HG03280 (cell line): ENCODE data around the gene SLC3A2.
"Not testable (repeated sequence)": the region's sequence is repeated elsewhere in the genome, so short reads cannot be mapped to it uniquely, and the experiment has no call there.

Experiments
- ATAC-seq: cut with Tn5 transposase; IDR thresholded peaks from one replicate; pipeline ENCODE4 v1.9.1; 2021; ENCODE audit warnings: mild to moderate bottlenecking, moderate library complexity; ENCODE audit not compliant: unreplicated experiment

SLC3A2 gene

DNA sequence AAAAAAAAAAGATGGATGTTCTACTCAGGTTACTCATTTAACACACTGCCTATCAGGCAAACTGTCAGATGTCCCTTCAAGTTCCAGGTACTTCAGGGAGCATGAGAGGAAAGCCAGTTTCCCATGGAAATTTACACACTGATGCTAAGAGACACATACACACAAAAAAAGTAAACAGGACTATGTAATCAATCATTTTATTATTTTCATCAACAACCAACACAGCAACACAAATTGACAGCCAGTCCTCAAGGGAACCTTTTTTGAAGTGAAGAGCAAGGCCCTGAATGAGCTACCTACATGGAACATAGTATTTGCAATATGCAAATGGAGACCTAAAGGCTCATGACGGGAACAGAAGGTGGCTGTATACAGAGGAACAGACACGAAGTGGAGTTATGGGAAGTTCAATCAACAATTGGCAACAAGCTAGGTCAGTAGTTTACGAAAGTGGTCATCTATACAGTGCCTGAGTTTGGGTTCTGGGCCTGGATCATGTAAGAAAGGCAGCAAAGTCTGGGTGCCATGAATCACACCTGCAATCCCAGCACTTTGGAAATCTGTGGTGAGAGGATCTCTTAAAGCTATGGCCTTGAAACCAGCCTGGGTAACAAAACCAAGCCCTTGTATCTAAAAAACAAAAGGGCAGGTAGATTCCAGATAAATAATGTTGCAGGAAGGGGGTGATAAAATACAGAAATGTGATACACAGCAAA lies 28.7 kb upstream of the SLC3A2 start:
- ATAC-seq = no peak

DNA sequence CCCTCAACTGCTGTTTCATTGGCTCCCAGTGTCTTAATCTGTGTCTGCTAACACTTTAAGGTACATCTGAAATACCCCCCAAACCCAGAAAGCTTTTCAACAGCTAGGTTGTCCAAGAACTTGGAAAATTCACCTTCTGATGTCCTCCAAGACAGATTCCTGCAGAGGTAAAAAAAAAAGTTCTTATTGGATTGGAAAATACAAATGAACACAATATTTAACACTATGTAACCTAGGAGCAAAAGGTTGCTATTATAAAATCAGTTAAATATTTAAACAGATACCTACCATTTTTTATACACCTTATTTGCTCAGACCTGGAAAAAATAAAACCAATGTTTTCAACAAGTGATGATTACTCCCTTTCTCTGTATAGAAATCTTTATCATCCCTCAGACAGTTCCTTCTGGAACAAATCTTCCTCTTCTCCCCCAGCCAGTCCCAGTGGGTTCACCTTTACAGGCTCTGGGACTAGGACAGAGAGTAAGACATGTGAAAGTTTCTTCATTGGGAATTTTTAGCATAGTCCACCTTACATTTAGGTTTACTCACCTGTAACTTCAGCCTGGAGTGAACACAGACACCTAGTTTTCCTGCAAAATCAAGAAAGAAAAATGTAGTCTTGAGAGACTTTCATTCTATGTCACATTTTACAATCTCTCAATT lies 28.0 kb upstream of the SLC3A2 start:
- no peak for ATAC-seq

DNA sequence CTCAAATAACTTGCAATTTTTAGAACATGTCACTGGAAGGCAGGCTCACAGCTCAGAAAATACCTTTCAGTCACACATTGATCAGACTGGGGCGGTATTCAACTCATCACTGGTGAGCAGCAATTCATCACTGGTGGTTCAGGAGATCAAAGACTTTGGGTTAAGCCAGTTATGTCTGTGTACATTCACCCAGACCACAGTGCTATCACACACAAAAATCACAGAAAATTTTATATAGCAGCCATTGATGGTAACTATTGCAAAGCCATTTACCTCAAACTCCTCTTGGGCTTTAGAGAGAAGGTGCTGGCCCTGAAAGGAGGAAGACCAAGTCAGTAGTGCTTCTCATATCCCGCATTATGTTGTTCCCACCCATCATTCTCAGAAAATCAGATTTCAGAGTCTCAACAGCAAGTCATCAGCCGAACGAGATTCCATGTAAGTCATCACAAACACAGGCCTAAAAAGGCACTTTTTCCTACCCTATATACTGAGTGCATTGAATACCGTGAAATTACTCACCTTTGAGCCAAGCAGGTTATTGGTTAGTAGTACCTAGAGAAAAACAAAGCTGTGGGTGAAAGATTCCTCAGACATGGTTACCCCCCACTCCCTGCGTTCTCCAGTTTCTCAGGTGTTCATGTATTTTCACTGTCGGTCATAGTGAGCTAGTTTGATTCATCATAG lies 27.3 kb upstream of the SLC3A2 start:
- no peak for ATAC-seq

DNA sequence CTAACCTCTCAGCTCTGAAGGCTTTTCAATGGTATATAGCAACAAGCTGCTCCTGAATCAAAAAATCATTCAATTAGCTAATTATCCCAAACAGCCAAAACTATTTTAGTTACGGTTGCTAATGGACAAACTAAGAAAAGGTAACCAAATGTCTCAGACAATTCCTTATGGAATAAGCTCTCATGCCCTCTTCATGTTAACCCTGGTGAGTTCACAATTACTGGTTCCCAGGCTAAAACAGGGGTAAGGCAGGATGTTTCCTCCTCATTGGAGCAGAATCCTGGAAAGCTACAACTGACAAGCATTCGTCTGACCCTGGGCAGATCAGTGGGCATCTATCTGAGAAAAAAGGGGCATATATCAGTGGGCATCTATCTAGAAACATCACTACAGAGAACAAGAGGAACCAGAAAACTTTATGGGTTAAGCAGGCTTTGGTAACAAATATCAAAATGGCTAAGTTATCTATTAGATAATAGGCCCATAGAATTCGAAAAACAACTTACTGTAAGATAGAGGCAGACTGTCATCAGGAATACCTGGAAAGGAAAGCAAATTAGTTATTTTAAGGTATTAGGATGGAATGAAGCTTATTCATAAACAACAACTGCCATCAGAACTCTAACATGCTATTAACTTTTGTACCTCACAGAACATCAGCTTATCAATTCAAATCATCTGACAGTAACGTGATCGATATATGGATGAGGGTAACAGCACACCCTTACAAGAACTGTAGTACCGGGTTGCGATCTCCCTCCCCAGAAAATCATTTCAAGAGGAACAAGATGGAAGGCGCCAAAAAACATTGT lies 26.5 kb upstream of the SLC3A2 start:
- ATAC-seq = no peak

DNA sequence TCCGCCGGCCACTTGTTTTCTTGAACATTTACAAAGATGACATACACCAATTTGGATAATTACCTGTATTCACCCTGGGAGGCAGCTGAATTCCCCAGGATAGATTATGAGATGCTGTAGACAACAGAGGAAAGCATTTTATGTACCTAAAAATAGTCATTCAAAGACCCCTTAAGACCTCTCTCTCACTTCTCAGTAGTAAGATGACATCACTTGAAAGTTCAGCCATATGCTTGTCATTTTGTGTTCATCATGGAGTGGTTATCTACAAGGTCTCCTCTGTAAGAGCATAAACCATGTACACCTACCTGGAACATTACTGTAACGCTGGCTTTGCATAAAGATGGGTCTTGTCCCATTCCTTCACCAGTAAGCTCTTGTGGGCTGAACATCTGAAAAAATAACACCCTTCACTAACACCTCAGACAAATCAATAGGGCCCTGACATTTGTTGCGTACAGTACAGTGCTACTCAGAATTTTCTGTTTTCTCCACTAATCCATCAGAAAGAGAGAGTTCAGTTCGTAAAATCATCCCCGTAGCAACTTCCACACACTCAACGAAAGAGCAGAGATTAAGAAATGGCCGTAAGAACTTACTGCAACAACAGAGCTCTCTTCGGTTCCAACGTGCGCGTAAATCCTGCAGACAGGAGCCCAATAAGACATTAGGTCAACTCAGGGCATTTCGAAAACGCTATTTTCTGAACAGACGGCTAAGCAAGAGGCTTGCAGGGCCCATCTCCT lies 25.7 kb upstream of the SLC3A2 start:
- no peak for ATAC-seq

DNA sequence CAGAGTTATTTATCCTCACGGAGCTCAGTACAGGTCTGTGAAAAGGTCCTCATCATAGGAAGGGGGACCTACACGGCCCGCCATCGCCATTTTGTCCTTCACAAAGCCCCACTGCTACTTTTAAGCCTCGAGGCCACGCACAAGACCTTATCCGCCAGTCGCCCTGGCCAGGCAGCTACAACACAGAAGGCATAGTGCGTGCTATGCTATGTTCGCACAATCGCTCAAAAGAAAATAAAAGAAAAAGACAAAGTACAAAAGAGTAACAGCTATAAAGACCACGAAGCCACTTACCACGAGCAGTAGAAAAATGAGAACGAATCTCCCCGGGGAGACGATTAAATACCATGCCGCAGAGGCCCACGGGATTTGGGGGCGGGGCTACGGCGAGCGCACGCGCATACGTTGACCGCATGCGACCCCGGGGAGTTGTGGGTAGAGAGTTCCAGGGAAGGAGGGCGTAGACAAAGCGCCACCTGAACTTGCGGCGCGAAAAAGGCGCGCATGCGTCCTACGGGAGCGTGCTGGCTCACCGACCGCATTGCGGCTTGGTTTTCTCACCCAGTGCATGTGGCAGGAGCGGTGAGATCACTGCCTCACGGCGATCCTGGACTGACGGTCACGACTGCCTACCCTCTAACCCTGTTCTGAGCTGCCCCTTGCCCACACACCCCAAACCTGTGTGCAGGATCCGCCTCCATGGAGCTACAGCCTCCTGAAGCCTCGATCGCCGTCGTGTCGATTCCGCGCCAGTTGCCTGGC lies 24.9 kb upstream of the SLC3A2 start:
- peak; percentile 83 for ATAC-seq

DNA sequence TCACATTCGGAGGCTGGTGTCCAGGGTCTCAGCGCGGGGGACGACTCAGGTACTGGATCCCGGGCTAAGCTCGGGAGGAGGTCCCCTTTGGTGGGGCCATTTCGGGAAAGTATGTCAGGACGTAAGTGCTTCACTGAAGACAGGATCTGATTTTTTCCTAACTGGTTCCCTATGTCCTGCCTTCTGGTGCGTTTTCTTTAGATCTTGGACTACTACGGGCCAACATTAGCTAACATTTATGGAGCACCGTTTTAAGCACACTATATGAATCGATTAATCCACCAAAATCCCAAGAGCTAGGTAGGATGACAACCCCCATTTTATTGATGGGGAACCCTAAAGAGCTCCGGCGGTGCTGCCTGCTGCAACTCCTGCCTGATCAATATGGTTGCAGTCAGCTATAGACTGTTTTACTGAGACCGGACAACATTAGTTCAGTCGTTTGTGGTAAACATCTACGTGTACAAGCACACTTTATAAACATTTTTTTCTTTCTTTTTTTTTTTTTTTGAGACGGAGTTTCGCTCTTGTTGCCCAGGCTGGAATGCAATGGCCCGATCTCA lies 24.3 kb upstream of the SLC3A2 start:
- no peak for ATAC-seq

DNA sequence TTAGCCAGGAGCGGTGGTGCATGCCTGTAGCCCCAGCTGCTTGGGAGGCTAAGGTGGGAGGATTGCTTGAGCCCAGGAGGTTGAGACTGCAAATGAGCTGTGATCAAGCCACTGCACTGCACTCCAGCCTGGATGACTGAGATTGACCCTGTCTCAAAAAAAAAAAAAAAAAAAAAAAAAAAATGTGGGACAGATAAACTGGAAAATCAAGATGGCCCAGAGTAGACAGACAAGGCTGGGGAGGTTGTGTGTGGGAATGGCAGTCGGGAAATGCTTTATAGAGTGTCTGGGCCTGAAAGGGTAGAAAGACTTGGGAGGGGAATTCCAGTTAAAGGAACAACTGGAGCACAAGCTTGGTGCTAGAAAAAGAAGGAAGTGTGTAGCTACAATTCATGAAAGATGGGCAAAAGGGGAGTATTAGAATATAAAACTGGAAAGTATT lies 23.1 kb upstream of the SLC3A2 start:
- ATAC-seq = no peak

DNA sequence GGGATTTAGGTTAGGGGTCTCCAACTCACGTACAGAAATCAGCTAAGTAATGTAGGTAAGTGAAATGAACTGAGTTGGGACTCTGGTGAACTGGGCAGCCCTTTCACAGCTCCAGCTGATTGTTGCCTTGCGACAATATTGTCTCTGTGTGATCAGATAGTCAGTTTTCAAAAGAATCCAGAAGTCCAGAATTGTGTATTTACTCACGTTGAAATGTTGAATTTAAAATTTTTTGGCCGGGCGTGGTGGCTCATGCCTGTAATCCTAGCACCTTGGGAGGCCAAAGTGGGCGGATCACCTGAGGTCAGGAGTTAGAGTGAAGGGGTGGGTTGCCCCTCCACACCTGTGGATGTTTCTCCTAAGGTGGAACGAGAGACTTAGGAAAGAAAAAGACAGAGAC lies 22.5 kb upstream of the SLC3A2 start:
- no peak for ATAC-seq

DNA sequence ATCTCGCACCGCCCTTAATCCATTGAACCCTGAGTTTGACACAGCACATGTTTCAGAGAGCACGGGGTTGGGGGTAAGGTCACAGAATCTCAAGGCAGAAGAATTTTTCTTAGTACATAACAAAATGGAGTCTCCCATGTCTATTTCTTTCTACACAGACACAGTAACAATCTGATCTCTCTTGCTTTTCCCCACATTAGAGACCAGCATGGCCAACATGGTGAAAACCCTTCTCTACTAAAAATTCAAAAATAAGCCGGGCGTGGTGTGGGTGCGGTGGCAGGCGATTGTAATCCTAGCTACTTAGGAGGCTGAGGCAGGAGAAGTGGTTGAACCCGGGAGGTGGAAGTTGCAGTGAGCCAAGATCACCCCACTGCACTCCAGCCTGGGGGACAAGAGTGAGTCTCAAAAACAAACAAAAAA lies 21.4 kb upstream of the SLC3A2 start:
- not testable (repeated sequence) for ATAC-seq

DNA sequence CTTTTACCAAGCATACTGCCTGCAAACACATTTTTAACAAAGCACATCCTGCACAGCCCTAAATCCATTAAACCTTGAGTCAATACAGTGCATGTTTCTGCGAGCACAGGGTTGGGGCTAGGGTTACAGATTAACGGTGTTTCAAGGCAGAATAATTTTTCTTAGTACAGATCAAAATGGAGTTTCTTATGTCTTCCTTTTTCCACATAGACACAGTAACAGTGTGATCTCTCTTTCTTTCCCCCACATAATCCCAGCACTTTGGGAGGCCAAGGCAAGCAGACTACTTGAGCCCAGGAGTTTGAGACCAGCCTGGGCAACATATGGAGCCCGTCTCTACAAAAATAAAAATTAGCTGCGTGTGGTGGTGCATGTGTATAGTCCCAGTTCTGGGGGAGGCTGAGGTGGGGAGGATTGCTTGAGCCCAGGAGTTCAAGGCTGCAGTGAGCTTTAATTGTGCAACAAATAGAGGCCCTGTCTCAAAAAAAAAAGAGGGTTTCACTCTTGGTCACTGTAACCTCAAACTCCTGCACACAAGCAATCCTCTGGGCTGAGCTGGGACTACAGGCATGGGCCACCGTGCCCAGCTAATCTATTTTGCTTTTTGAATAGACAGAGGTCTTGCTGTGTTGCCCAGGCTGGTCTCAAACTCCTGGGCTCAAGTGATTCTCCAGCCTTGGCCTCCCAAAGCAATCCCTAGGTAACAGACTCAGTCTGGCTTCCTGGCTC lies 19.7 kb upstream of the SLC3A2 start:
- ATAC-seq = no peak

DNA sequence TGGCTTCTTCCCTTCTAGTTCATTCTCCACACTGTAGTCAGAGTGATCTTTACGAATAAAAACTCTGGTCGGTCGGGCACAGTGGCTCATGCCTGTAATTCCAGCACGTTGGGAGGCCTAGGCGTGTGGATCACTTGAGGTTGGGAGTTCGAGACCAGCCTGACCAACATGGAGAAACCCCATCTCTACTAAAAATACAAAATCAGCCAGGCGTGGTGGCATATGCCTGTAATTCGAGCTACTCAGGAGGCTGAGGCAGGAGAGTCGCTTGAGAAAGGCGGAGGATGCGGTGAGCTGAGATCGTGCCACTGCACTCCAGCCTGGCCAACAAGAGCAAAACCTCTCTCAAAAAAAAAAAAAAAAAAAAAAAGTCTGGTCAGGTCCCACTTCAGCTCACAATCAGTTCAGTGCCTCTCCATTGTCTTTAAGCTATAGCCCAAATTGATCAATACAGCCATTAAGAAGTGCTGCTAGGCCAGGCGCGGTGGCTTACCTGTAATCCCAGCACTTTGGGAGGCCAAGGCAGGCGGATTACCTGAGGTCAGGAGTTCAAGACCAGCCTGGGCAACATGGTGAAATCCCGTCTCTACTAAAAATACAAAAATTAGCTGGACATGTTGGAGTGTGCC lies 19.0 kb upstream of the SLC3A2 start:
- not testable (repeated sequence) for ATAC-seq

DNA sequence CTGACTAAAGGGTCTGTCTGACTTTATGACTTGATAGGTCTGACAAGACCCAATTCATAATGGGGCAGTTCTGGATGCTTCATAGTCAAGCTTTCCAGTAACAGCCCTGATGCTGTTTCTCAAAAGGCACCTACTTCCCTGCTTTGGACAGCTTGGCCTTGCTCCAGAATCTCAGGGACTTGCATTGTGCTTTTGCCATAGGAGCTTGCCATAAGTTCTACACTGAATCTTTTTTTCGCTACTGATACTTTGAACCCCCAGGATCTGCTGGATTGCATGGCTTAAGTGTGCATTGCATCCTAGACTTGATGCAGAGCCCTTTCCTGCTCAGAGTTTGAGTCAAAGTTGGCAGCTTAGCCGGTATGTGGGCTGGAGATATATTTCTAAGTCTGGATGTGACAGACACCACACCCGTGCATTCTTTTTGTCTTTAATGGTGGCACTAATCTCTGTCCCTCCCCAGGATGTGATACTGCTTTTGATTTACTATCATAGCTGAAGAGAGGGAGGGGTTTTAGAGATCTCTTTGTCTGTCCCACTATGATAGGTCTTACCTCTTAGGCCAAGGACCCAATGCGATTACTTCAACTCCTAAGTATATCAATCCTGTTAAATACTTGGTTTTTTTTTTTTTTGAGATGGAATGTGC lies 16.9 kb upstream of the SLC3A2 start:
- ATAC-seq = no peak

DNA sequence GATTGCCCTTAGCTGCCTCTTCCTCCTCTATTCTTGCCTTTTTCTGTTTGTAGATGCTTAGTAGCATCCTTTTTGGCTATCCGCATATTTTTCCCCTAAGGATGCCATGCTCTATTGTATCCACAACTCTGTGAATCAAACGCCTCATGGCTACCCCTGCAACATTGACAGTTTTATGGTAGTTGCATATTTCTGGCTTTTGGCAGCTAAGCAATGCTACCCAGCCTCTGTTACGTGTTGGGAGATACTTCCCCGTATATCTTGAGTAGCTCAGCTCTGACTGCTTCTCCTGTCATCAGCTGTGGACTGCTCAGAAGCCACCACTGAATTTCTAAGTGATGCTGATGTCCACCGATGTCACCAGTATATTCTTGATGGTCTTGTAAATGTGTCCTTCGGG lies 15.1 kb upstream of the SLC3A2 start:
- no peak for ATAC-seq

DNA sequence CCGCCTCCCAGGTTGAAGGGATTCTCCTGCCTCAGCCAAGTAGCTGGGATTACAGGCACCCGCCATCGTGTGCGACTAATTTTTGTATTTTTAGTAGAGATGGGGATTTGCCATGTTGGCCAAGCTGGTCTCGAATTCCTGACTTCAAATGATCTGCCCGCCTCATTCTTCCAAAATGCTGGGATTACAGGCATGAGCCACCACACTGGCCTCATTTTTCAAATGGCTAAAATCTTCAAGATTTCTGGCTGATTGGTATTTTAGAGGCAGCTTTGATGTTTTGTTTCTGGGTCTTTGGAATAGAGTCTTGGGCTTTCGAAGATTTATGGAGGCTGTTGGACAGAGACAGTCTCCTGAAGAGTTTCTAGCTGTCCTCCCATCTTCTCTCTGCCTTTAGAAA lies 5.8 kb upstream of the SLC3A2 start:
- ATAC-seq = no peak

DNA sequence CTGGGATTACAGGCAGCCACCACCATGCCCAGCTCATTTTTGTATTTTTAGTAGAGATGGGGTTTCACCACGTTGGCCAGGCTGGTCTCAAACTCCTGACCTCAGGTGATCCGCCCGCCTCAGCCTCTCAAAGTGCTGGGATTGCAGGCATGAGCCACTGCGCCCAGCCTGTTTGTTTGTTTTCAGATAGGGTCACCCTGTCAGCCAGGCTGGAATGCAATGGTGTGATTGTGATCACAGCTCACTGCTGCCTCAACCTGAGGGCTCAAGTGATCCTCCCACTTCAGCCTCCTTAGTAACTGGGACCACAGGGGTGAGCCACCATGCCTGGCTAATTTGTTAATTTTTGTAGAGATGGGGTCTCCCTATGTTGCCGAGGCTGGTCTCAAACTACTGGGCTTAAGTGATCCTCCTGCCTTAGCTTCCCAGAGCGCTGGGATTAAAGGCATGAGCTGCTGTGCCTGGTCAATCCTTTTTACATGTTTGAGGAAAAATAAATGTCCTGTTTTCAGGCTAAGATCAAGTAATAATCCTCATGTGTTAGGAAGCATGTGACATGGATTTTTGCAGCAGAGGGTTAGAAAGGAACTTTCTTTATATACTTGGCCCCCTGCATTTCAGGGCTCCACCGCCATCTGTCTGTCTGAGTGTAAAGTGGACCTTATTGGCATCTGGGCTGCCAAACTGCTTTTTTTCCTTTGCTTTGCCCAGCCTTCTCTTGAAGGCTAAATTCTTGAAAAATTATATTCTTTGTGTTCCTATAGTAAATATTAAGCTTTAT lies 4.8 kb upstream of the SLC3A2 start:
- ATAC-seq = no peak

DNA sequence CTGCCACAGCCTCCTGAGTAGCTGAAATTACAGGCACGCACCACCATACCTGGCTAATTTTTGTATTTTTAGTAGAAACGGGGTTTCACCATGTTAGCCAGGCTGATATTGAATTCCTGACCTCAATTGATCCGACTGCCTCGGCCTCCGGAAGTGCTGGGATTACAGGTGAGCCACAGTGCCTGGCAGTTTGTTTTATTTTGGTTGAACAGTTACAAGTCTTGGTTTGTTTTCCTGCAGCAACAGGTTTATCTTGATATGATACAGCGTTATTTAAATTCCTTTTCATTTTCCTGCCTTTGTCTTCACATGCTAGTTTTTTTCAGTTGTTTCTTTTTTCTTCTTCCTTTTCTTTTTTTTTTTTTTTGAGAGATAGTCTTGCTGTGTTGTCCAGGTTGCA lies 4.0 kb upstream of the SLC3A2 start:
- ATAC-seq = no peak
